Measurements from ENCODE around the gene EHD1.

The EHD1 gene

GRCh38 chr11:64834723-64835615 is 43.5 kb downstream of the EHD1 start:
- Histone ChIP-seq H3K4me1 (ENCODE audit: low read length) (no peaks in the 10 kb centered on the region), H3K4me2 (ENCODE audit: low read depth, low read length) (no peak overlapping the region), H4K20me1 (ENCODE audit: insufficient read depth, low read length) (no peaks in the 10 kb centered on the region), H3F3A (ENCODE audit: insufficient read depth, low read length) (no peaks in the 10 kb centered on the region), H2AFZ (ENCODE audit: low read length) (no peak overlapping the region), H3K9me2 (replicated peaks; ENCODE audit: insufficient read depth, low read length) (no peaks in the 10 kb centered on the region), H3K4me3 (ENCODE audit: low read length) (no peak overlapping the region), H3K27ac (ENCODE audit: low read length) (no peak overlapping the region), H3K36me3 (replicated peaks; ENCODE audit: insufficient read depth, low read length) (no peaks in the 10 kb centered on the region), H3K9me3 (replicated peaks; ENCODE audit: insufficient read depth, low read length) (no peaks in the 10 kb centered on the region), H3K27me3 (replicated peaks; ENCODE audit: insufficient read depth, low read length) (no peaks in the 10 kb centered on the region), H3K9ac (ENCODE audit: low read length) (no peak overlapping the region), H3K79me2 (ENCODE audit: low read length) (no peaks in the 10 kb centered on the region)
- TF ChIP-seq EZH2phosphoT487 (IDR thresholded peaks at IDR 0.05; ENCODE audit: low read length) (no peak), EZH2 (optimal IDR thresholded peaks at IDR 0.05; ENCODE audit: low read depth, low read length) (no peak), CTCF (IDR thresholded peaks at IDR 0.05; ENCODE audit: low read length) (no peak)
- no peak for DNase-seq

GRCh38 chr11:64834031-64834722 is 44.2 kb downstream of the EHD1 start:
- Histone ChIP-seq H4K20me1 (ENCODE audit: insufficient read depth, low read length) (no peaks in the 10 kb centered on the region), H2AFZ (ENCODE audit: low read length) (no peak overlapping the region), H3K9me2 (replicated peaks; ENCODE audit: insufficient read depth, low read length) (no peaks in the 10 kb centered on the region), H3K9me3 (replicated peaks; ENCODE audit: insufficient read depth, low read length) (no peaks in the 10 kb centered on the region), H3F3A (ENCODE audit: insufficient read depth, low read length) (no peaks in the 10 kb centered on the region), H3K4me1 (ENCODE audit: low read length) (no peaks in the 10 kb centered on the region), H3K27ac (ENCODE audit: low read length) (no peak overlapping the region), H3K79me2 (ENCODE audit: low read length) (no peaks in the 10 kb centered on the region), H3K36me3 (replicated peaks; ENCODE audit: insufficient read depth, low read length) (no peaks in the 10 kb centered on the region), H3K4me3 (ENCODE audit: low read length) (no peak overlapping the region), H3K4me2 (ENCODE audit: low read depth, low read length) (no peak overlapping the region), H3K9ac (ENCODE audit: low read length) (no peak overlapping the region), H3K27me3 (replicated peaks; ENCODE audit: insufficient read depth, low read length) (no peaks in the 10 kb centered on the region)
- DNase-seq, result no peak
- TF ChIP-seq EZH2phosphoT487 (IDR thresholded peaks at IDR 0.05; ENCODE audit: low read length), result no peak

GRCh38 chr11:64833509-64833908 is 44.9 kb downstream of the EHD1 start:
- TF ChIP-seq CTCF (IDR thresholded peaks at IDR 0.05; ENCODE audit: low read length) (no peak), EZH2 (optimal IDR thresholded peaks at IDR 0.05; ENCODE audit: low read depth, low read length) (no peak), EZH2phosphoT487 (IDR thresholded peaks at IDR 0.05; ENCODE audit: low read length) (no peak)
- Histone ChIP-seq H3K4me1 (ENCODE audit: low read length) (no peaks in the 10 kb centered on the region), H3K4me3 (ENCODE audit: low read length) (no peak overlapping the region), H3K36me3 (replicated peaks; ENCODE audit: insufficient read depth, low read length) (no peaks in the 10 kb centered on the region), H3K4me2 (ENCODE audit: low read depth, low read length) (no peak overlapping the region), H3K9me3 (replicated peaks; ENCODE audit: insufficient read depth, low read length) (no peaks in the 10 kb centered on the region), H3K27ac (ENCODE audit: low read length) (no peak overlapping the region), H3K9me2 (replicated peaks; ENCODE audit: insufficient read depth, low read length) (no peaks in the 10 kb centered on the region), H4K20me1 (ENCODE audit: insufficient read depth, low read length) (no peaks in the 10 kb centered on the region), H3F3A (ENCODE audit: insufficient read depth, low read length) (no peaks in the 10 kb centered on the region), H3K79me2 (ENCODE audit: low read length) (no peaks in the 10 kb centered on the region), H3K9ac (ENCODE audit: low read length) (no peak overlapping the region), H2AFZ (ENCODE audit: low read length) (no peak overlapping the region), H3K27me3 (replicated peaks; ENCODE audit: insufficient read depth, low read length) (no peaks in the 10 kb centered on the region)
- no peak for DNase-seq

- Histone ChIP-seq H3K4me3 (ENCODE audit: low read length) (no peak overlapping the region), H2AFZ (ENCODE audit: low read length) (no peak overlapping the region), H3K9me3 (replicated peaks; ENCODE audit: insufficient read depth, low read length) (no peaks in the 10 kb centered on the region), H3K4me2 (ENCODE audit: low read depth, low read length) (no peak overlapping the region), H4K20me1 (ENCODE audit: insufficient read depth, low read length) (no peaks in the 10 kb centered on the region), H3K9me2 (replicated peaks; ENCODE audit: insufficient read depth, low read length) (no peaks in the 10 kb centered on the region), H3K4me1 (ENCODE audit: low read length) (no peaks in the 10 kb centered on the region), H3K27ac (ENCODE audit: low read length) (no peak overlapping the region), H3F3A (ENCODE audit: insufficient read depth, low read length) (no peaks in the 10 kb centered on the region), H3K79me2 (ENCODE audit: low read length) (no peaks in the 10 kb centered on the region), H3K9ac (ENCODE audit: low read length) (no peak overlapping the region), H3K27me3 (replicated peaks; ENCODE audit: insufficient read depth, low read length) (no peaks in the 10 kb centered on the region), H3K36me3 (replicated peaks; ENCODE audit: insufficient read depth, low read length) (no peaks in the 10 kb centered on the region)
- TF ChIP-seq EZH2phosphoT487 (IDR thresholded peaks at IDR 0.05; ENCODE audit: low read length) (no peak), CTCF (IDR thresholded peaks at IDR 0.05; ENCODE audit: low read length) (no peak), EZH2 (optimal IDR thresholded peaks at IDR 0.05; ENCODE audit: low read depth, low read length) (no peak)
- no peak for DNase-seq
Measured at GRCh38 chr11:64833198-64833502, 45.3 kb downstream of the EHD1 start.

Measured in MM.1S (cell line).